HEK293 (cell line): Measurements from ENCODE around the gene SYTL1.
A peak's percentile ranks its signal among the peaks of the same experiment; 100 is the strongest.

ENCODE experiments used
- CTCF ChIA-PET: fragments of 350-600 bp; formaldehyde crosslinking; extraction: SDS; loops from one replicate; lab custom pipeline; 2021; ENCODE audit warnings: antibody characterized with exemption; lab: Yijun Ruan, JAX
- POLR2A ChIA-PET: fragments of 300-600 bp; formaldehyde crosslinking; extraction: SDS; loops from one replicate; lab custom pipeline; 2020; ENCODE audit warnings: antibody characterized with exemption, inconsistent platforms; lab: Yijun Ruan, JAX
- H3K27ac ChIP-seq: fragments of 200-500 bp; sonication (Bioruptor generic); 2 replicates; pipeline ENCODE4 v1.5.1; 2014; ENCODE audit warnings: low read depth, low read length, control low read depth, inconsistent platforms; ENCODE audit errors: extremely low read depth
- H3K36me3 ChIP-seq, 2 experiments: fragments of 200-500 bp in 1 of 2; sonication (Bioruptor generic) in 1 of 2; 1 replicate in 1 of 2; 2 replicates in 1 of 2; pipeline ENCODE4 v1.5.1; 2014 to 2017; ENCODE audit warnings: inconsistent platforms in 2 of 2, low read length in 2 of 2; ENCODE audit not compliant: control insufficient read depth in 2 of 2, insufficient read depth in 1 of 2
- H3K4me1 ChIP-seq: fragments of 200-500 bp; sonication (Bioruptor generic); 2 replicates; pipeline ENCODE4 v1.5.1; 2014; ENCODE audit warnings: mild to moderate bottlenecking, low read length, inconsistent platforms; ENCODE audit not compliant: control insufficient read depth, insufficient read depth
- H3K4me3 ChIP-seq: 2 replicates; pipeline ENCODE4 v1.5.1; 2011; ENCODE audit warnings: low read depth, mild to moderate bottlenecking, control low read depth, low read length, moderate library complexity
- H3K9me3 ChIP-seq: fragments of 200-500 bp; sonication (Bioruptor generic); 2 replicates; pipeline ENCODE4 v1.5.1; 2014; ENCODE audit warnings: low read depth, low read length, inconsistent platforms; ENCODE audit not compliant: control insufficient read depth, insufficient read depth
- ATF2 ChIP-seq: fragments of 450-650 bp; formaldehyde crosslinking; IDR thresholded peaks from 2 replicates; pipeline ENCODE4 v1.5.1; 2016; ENCODE audit warnings: missing biosample characterization, missing genetic modification characterization, low read depth
- IKZF3 ChIP-seq: fragments of 450-650 bp; IDR thresholded peaks from 2 replicates; pipeline ENCODE4 v1.5.0; 2018; ENCODE audit warnings: missing biosample characterization, mild to moderate bottlenecking, missing genetic modification characterization, moderate library complexity
- TRIM28 ChIP-seq: IDR thresholded peaks from 2 replicates; pipeline ENCODE4 v1.6.1; 2011; ENCODE audit warnings: low read length, control low read depth, borderline replicate concordance
- ZBTB1 ChIP-seq: fragments of 450-650 bp; formaldehyde crosslinking; IDR thresholded peaks from 2 replicates; pipeline ENCODE4 v1.5.1; 2016; ENCODE audit warnings: missing biosample characterization, missing genetic modification characterization
- ZBTB21 ChIP-seq: fragments of 450-650 bp; formaldehyde crosslinking; IDR thresholded peaks from 2 replicates; pipeline ENCODE4 v1.5.1; 2017; ENCODE audit warnings: missing biosample characterization, missing genetic modification characterization
- ZBTB48 ChIP-seq: fragments of 450-650 bp; formaldehyde crosslinking; IDR thresholded peaks from 2 replicates; pipeline ENCODE4 v1.5.1; 2016; ENCODE audit warnings: missing biosample characterization, missing genetic modification characterization
- ZEB2 ChIP-seq: fragments of 450-650 bp; formaldehyde crosslinking; IDR thresholded peaks from 2 replicates; pipeline ENCODE4 v1.5.1; 2016; ENCODE audit warnings: missing biosample characterization, missing genetic modification characterization
- ZNF132 ChIP-seq: fragments of 450-650 bp; formaldehyde crosslinking; IDR thresholded peaks from 2 replicates; pipeline ENCODE4 v1.5.1; 2017; ENCODE audit warnings: missing biosample characterization, missing genetic modification characterization, borderline replicate concordance
- ZNF169 ChIP-seq: fragments of 450-650 bp; formaldehyde crosslinking; IDR thresholded peaks from 2 replicates; pipeline ENCODE4 v1.5.1; 2016; ENCODE audit warnings: missing biosample characterization, missing genetic modification characterization
- ZNF19 ChIP-seq: fragments of 450-650 bp; formaldehyde crosslinking; IDR thresholded peaks from 2 replicates; pipeline ENCODE4; 2016; ENCODE audit warnings: missing biosample characterization, missing genetic modification characterization, low read depth
- ZNF2 ChIP-seq: fragments of 450-650 bp; formaldehyde crosslinking; IDR thresholded peaks from 2 replicates; pipeline ENCODE4 v1.5.1; 2016; ENCODE audit warnings: missing biosample characterization, missing genetic modification characterization
- ZNF311 ChIP-seq: fragments of 450-650 bp; formaldehyde crosslinking; IDR thresholded peaks from 2 replicates; pipeline ENCODE4 v1.5.1; 2017; ENCODE audit warnings: missing biosample characterization, missing genetic modification characterization, borderline replicate concordance
- ZNF366 ChIP-seq: fragments of 450-650 bp; formaldehyde crosslinking; conservative IDR thresholded peaks from 2 replicates; pipeline ENCODE4 v1.5.1; 2016; ENCODE audit warnings: missing biosample characterization, missing genetic modification characterization
- ZNF37A ChIP-seq: fragments of 450-650 bp; IDR thresholded peaks from 2 replicates; pipeline ENCODE4 v1.5.1; 2018; ENCODE audit warnings: missing biosample characterization, missing genetic modification characterization
- ZNF560 ChIP-seq: fragments of 450-650 bp; formaldehyde crosslinking; IDR thresholded peaks from 2 replicates; pipeline ENCODE4 v1.5.1; 2017; ENCODE audit warnings: missing biosample characterization, missing genetic modification characterization, borderline replicate concordance
- ZNF645 ChIP-seq: fragments of 450-650 bp; formaldehyde crosslinking; IDR thresholded peaks from 2 replicates; pipeline ENCODE4; 2016; ENCODE audit warnings: missing biosample characterization, missing genetic modification characterization
- ZNF654 ChIP-seq: fragments of 450-650 bp; formaldehyde crosslinking; IDR thresholded peaks from 2 replicates; pipeline ENCODE4 v1.5.1; 2016; ENCODE audit warnings: low read depth, missing biosample characterization, missing genetic modification characterization
- ZNF660 ChIP-seq: fragments of 450-650 bp; IDR thresholded peaks from 2 replicates; pipeline ENCODE4 v1.5.1; 2018; ENCODE audit warnings: missing biosample characterization, mild to moderate bottlenecking, missing genetic modification characterization
- ZSCAN4 ChIP-seq: fragments of 450-650 bp; formaldehyde crosslinking; IDR thresholded peaks from 2 replicates; pipeline ENCODE4 v1.5.1; 2017; ENCODE audit warnings: missing biosample characterization, missing genetic modification characterization
- TF ChIP-seq, protein P1 (sequence below): fragments of 450-650 bp; formaldehyde crosslinking; IDR thresholded peaks from 2 replicates; pipeline ENCODE4 v1.5.1; 2016; ENCODE audit warnings: missing biosample characterization, missing genetic modification characterization
- TF ChIP-seq, protein P2 (sequence below): fragments of 450-650 bp; formaldehyde crosslinking; IDR thresholded peaks from 2 replicates; pipeline ENCODE4 v1.5.1; 2016; ENCODE audit warnings: missing biosample characterization, missing genetic modification characterization
- TF ChIP-seq, protein P3 (sequence below): fragments of 450-650 bp; formaldehyde crosslinking; IDR thresholded peaks from 2 replicates; pipeline ENCODE4 v1.5.0; 2017; ENCODE audit warnings: missing biosample characterization, missing genetic modification characterization, borderline replicate concordance

SYTL1 gene

DNA sequence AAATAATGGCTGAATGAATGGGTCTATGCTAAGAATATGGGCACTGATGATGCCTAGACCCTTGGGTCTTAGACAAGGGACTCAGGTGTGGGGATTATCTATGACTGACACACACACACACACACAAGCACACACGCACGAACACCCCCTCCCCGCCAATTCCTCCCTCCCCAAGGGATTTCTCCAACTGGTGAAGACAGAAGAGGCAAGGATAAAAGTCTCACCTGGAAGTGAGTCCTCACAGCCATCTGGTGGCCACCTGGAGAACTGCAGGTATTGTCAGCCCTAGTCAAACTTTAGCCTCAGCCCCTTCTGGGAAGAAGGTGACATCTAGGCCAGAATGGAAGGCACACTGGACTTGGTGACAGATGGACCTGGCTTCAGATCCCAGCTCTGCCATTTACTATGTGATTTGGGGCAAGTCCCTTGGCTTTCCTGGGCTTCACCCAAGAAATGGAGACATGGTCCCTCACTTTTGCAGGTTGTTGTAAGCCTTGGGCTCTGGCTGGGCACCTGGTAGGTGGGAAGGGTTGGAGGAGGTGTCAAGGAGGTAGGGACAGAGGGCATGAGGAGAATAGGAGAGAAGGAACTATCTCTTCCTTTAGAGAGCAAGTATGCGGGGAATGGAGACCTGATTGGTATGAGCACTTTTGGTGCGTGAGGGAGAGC, 46.6 kb downstream of the SYTL1 start:
- Histone ChIP-seq H3K27ac (no peak overlapping the region), H3K9me3 (no peaks in the 10 kb centered on the region), H3K4me3 (no peak overlapping the region), H3K36me3 (no peaks in the 10 kb centered on the region), H3K4me1 (no peaks in the 10 kb centered on the region)
- TF ChIP-seq ZNF654 (tag by site-specific recombination) (peak; percentile 60), ZSCAN4 (peak; percentile 71; the same call in 1 of the 2 replicates), ZNF2 (tag by site-specific recombination) (peak; percentile 73), ZNF366 (tag by site-specific recombination) (peak; percentile 39; the same call in 1 of the 2 replicates), ZNF645 (tag by site-specific recombination) (no peak), ZNF132 (no peak), ZNF19 (tag by site-specific recombination) (no peak), ZNF37A (no peak), ZNF560 (tag by site-specific recombination) (no peak), TRIM28 (peak; percentile 13; the same call in 1 of the 2 replicates), IKZF3 (tag by site-specific recombination) (peak; percentile 85), ZBTB48 (tag by site-specific recombination) (peak; percentile 38; the same call in 1 of the 2 replicates), ZEB2 (tag by site-specific recombination) (peak; percentile 87)
- TF ChIP-seq, protein P1, sequence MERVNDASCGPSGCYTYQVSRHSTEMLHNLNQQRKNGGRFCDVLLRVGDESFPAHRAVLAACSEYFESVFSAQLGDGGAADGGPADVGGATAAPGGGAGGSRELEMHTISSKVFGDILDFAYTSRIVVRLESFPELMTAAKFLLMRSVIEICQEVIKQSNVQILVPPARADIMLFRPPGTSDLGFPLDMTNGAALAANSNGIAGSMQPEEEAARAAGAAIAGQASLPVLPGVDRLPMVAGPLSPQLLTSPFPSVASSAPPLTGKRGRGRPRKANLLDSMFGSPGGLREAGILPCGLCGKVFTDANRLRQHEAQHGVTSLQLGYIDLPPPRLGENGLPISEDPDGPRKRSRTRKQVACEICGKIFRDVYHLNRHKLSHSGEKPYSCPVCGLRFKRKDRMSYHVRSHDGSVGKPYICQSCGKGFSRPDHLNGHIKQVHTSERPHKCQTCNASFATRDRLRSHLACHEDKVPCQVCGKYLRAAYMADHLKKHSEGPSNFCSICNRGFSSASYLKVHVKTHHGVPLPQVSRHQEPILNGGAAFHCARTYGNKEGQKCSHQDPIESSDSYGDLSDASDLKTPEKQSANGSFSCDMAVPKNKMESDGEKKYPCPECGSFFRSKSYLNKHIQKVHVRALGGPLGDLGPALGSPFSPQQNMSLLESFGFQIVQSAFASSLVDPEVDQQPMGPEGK (tag by site-specific recombination): peak; percentile 37; the same call in 1 of the 2 replicates
- TF ChIP-seq, protein P2, sequence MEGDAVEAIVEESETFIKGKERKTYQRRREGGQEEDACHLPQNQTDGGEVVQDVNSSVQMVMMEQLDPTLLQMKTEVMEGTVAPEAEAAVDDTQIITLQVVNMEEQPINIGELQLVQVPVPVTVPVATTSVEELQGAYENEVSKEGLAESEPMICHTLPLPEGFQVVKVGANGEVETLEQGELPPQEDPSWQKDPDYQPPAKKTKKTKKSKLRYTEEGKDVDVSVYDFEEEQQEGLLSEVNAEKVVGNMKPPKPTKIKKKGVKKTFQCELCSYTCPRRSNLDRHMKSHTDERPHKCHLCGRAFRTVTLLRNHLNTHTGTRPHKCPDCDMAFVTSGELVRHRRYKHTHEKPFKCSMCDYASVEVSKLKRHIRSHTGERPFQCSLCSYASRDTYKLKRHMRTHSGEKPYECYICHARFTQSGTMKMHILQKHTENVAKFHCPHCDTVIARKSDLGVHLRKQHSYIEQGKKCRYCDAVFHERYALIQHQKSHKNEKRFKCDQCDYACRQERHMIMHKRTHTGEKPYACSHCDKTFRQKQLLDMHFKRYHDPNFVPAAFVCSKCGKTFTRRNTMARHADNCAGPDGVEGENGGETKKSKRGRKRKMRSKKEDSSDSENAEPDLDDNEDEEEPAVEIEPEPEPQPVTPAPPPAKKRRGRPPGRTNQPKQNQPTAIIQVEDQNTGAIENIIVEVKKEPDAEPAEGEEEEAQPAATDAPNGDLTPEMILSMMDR: peak; percentile 52
- ChIA-PET POLR2A (interaction anchor here (1.0 kb wide), 1 partner anchor 22 kb away, joined by 4 read pairs; the partner anchor contains the start of gene MAP3K6), CTCF (interaction anchor here (0.6 to 8.9 kb wide), 22 partner anchors 10 to 289 kb away, joined by 3 to 129 read pairs (median 5); partner anchors contain the start of gene MAP3K6)

GRCh38 chr1:27391511-27392095, 49.8 kb downstream of the SYTL1 start:
- CTCF ChIA-PET: interaction anchor here (0.6 to 3.1 kb wide), 16 partner anchors 8 to 640 kb away, joined by 3 to 23 read pairs (median 4); partner anchors contain the start of gene CD164L2
- Histone ChIP-seq H3K36me3 (no peaks in the 10 kb centered on the region), H3K4me3 (no peak overlapping the region), H3K27ac (no peak overlapping the region), H3K9me3 (no peaks in the 10 kb centered on the region), H3K4me1 (no peaks in the 10 kb centered on the region)
- POLR2A ChIA-PET: interaction anchor here (1.3 kb wide), 1 partner anchor 26 kb away, joined by 9 read pairs; the partner anchor contains the start of gene MAP3K6
- peak; percentile 20; the same call in 1 of the 2 replicates for TF ChIP-seq ZBTB21
- no peak for TF ChIP-seq ZBTB1 (tag by site-specific recombination)
- TF ChIP-seq, protein P3, sequence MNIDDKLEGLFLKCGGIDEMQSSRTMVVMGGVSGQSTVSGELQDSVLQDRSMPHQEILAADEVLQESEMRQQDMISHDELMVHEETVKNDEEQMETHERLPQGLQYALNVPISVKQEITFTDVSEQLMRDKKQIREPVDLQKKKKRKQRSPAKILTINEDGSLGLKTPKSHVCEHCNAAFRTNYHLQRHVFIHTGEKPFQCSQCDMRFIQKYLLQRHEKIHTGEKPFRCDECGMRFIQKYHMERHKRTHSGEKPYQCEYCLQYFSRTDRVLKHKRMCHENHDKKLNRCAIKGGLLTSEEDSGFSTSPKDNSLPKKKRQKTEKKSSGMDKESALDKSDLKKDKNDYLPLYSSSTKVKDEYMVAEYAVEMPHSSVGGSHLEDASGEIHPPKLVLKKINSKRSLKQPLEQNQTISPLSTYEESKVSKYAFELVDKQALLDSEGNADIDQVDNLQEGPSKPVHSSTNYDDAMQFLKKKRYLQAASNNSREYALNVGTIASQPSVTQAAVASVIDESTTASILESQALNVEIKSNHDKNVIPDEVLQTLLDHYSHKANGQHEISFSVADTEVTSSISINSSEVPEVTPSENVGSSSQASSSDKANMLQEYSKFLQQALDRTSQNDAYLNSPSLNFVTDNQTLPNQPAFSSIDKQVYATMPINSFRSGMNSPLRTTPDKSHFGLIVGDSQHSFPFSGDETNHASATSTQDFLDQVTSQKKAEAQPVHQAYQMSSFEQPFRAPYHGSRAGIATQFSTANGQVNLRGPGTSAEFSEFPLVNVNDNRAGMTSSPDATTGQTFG: no peak
- no peak for TF ChIP-seq ZNF311
- no peak for TF ChIP-seq ZNF660 (tag by site-specific recombination)
- peak; percentile 90 for TF ChIP-seq ATF2 (tag by site-specific recombination)
- 0 out of 2 replicates have a peak, but pooled peaks have one; percentile 57 for TF ChIP-seq ZNF169 (tag by site-specific recombination)
- TF ChIP-seq ZNF132: no peak
